Testis (tissue), 3 donors: ENCODE results near the gene ICOS. TPM values are rescaled to one million over a fixed set of nuclear protein-coding genes. Genes with fewer than 3 reads are reported as not detected.

ENCODE experiments used
- DNase-seq: peaks from one replicate; pipeline ENCODE4 v3.0.0-alpha.2; 2019
- H3K27ac ChIP-seq, 2 donors: fragments of 200-600 bp; sonication (generic); one replicate each; pipeline ENCODE4 v1.5.1; 2019
- H3K27me3 ChIP-seq: fragments of 200-600 bp; sonication (generic); one replicate; pipeline ENCODE4 v1.5.1; 2019
- H3K36me3 ChIP-seq: fragments of 200-600 bp; sonication (generic); one replicate; pipeline ENCODE4 v1.5.1; 2017; ENCODE audit warnings: low read depth; ENCODE audit errors: missing control alignments
- H3K4me1 ChIP-seq: fragments of 200-600 bp; sonication (generic); one replicate; pipeline ENCODE4 v1.5.1; 2019
- H3K4me3 ChIP-seq, 2 donors: fragments of 200-600 bp; sonication (generic); one replicate each; pipeline ENCODE4 v1.5.1; 2017 to 2019
- H3K9me3 ChIP-seq: fragments of 200-600 bp; sonication (generic); one replicate; pipeline ENCODE4 v1.5.1; 2017
- CTCF ChIP-seq, 3 experiments: fragments of 450-650 bp in 2 of 3; fragments of 200-600 bp in 1 of 3; sonication (generic) in 1 of 3; IDR thresholded peaks; one replicate each; pipeline ENCODE4 v1.5.1; 2016 to 2019; ENCODE audit warnings: antibody characterized with exemption in 3 of 3, mild to moderate bottlenecking in 2 of 3, moderate library complexity in 1 of 3
- POLR2A ChIP-seq: fragments of 450-650 bp; IDR thresholded peaks from one replicate; pipeline ENCODE4 v1.6.1; 2017; ENCODE audit warnings: antibody characterized with exemption, mild to moderate bottlenecking, moderate library complexity
- WGBS, 2 donors: methylation state at CpG; one replicate each; pipeline ENCODE4 v1.1.5; 2018; 5-methylcytosine and 5-hydroxymethylcytosine counted together
- intact Hi-C: fragments of 100-400 bp; cut with DNase I; formaldehyde crosslinking; loops from one replicate; pipeline ENCODE4 v1.15.1; 2023; ENCODE audit warnings: low total_unique reads
- polyA plus RNA-seq: library from polyadenylated mRNA; stranded (reverse); fragments of 350-450 nt; fragmentation: Illumina TruSeq; extraction: RNeasy Lipid Tissue Mini Kit (QIAGEN cat#74804); gene quantifications from one replicate; pipeline ENCODE4 v1.2.3, GENCODE V29; 2014; ENCODE audit warnings: low read depth, low replicate concordance; ENCODE audit not compliant: insufficient read depth
- total RNA-seq, 2 donors: library from RNA; depleted of rRNA; stranded (reverse); fragments of >200 nt; gene quantifications; one replicate each; pipeline ENCODE4 v1.2.3, GENCODE V29; 2016

ICOS gene
- total and polyA plus RNA-seq, 3 donors from 2014 or later = 0.16 to 0.91 (median 0.62) TPM

DNA sequence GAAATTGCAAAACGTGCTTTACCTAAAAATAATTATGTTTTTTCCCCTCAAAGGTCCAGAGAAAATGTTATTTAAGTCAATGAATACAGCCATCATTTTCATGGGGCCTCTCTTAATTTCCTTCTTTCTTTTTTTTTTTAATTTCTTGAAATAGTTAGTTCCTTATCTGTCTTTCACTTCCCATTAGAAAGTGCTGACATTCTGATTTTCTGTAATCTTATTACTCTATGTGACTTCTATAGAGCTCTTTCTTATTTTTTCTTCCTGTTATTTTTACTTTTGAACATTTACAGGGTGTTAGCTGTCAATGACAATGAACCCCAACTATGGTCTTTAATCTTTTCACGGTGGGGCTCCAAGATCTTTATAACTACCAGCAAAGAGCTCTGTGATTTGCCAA, 39.0 kb upstream of the ICOS start:
- H3K9me3 ChIP-seq = no peaks in the 10 kb centered on the region
- intact Hi-C loops = no loop called here
- H3K36me3 ChIP-seq = no peaks in the 10 kb centered on the region
- no peak overlapping the region for H3K4me3 ChIP-seq
- no peak overlapping the region for H3K27ac ChIP-seq
- no peak for DNase-seq
- TF ChIP-seq POLR2A (no peak), CTCF (IDR thresholded peaks at IDR 0.05) (no peak)
- H3K4me1 ChIP-seq = no peaks in the 10 kb centered on the region
- H3K27me3 ChIP-seq = no peaks in the 10 kb centered on the region
- WGBS, 2 donors = 46 to 51% methylated on average over 2 of the region's 2 CpGs

DNA sequence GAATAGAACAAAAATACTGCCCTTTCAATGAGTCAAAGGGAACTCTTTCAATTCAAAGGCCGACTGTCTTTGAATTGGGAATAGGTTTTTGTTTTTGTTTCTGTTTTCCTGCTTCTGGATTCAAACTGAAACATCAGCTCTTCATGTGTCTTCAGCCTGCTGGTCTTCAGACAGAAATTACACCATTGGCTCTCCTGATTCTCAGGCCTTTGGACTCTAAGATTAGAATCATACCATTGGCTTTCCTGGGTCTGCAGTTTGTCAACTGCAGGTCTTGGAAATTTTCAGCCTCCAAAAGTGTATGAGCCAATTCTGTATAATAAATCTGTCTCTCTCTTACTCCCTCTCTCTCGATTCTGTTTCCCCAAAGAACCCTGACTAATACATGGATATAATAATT, 37.9 kb upstream of the ICOS start:
- Histone ChIP-seq H3K27ac (no peak overlapping the region), H3K36me3 (no peaks in the 10 kb centered on the region), H3K4me3 (no peak overlapping the region), H3K4me1 (no peaks in the 10 kb centered on the region), H3K27me3 (no peaks in the 10 kb centered on the region), H3K9me3 (no peaks in the 10 kb centered on the region)
- intact Hi-C loops = no loop called here
- TF ChIP-seq POLR2A (no peak), CTCF (IDR thresholded peaks at IDR 0.05) (no peak)
- WGBS, 2 donors = 66 to 77% methylated on average over 2 of the region's 2 CpGs
- no peak for DNase-seq

DNA sequence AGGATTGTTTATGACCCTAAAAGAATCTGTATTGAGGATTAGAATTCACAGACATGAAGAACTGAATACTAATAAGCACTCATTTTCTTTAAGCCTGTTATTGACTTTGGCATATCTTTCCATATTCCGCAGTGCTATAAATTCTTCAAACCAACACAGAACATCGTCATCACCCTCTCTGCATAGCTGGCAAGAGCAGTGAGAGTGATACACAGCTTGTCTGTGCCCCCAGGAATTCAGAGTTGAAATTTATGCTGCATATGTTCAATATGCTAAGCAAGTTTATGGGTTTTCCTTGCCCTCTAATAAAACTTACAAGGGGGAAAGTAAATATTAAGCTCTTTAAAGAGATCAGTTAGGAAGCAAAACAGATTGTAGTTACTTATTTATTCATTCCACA, 36.3 kb upstream of the ICOS start:
- no peaks in the 10 kb centered on the region for H3K27me3 ChIP-seq
- no peak overlapping the region for H3K27ac ChIP-seq
- H3K4me1 ChIP-seq = no peaks in the 10 kb centered on the region
- no peaks in the 10 kb centered on the region for H3K9me3 ChIP-seq
- intact Hi-C loops = no loop called here
- TF ChIP-seq CTCF (IDR thresholded peaks at IDR 0.05) (no peak), POLR2A (no peak)
- no peak for DNase-seq
- no peak overlapping the region for H3K4me3 ChIP-seq
- 76 to 88% methylated on average over 2 of the region's 2 CpGs for WGBS, 2 donors
- H3K36me3 ChIP-seq = no peaks in the 10 kb centered on the region

DNA sequence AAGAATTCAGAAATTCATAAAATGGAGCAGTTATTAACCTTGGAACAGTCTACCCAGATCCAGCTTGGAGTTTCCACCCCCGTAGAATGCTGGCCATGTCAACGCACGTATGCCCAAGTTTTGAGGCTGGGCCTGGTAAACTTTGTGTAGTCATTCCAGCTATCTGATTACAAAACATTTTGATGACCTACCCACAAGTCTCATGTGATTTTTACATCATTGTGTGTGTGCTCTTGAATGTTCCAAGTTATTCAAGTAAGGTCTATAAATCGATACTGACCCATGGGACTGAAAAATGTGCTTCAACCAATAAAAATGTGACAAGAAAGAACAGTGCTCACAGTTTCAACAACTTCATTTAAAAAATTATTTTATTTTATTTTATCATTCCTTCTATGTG, 32.5 kb upstream of the ICOS start:
- Histone ChIP-seq H3K4me3 (no peak overlapping the region), H3K9me3 (no peaks in the 10 kb centered on the region), H3K27me3 (no peaks in the 10 kb centered on the region), H3K36me3 (no peaks in the 10 kb centered on the region), H3K4me1 (no peaks in the 10 kb centered on the region), H3K27ac (no peak overlapping the region)
- intact Hi-C loops = no loop called here
- no peak for TF ChIP-seq POLR2A
- no peak for TF ChIP-seq CTCF (IDR thresholded peaks at IDR 0.05)
- WGBS, 2 donors = 92 to 94% methylated on average over 4 of the region's 4 CpGs
- no peak for DNase-seq

DNA sequence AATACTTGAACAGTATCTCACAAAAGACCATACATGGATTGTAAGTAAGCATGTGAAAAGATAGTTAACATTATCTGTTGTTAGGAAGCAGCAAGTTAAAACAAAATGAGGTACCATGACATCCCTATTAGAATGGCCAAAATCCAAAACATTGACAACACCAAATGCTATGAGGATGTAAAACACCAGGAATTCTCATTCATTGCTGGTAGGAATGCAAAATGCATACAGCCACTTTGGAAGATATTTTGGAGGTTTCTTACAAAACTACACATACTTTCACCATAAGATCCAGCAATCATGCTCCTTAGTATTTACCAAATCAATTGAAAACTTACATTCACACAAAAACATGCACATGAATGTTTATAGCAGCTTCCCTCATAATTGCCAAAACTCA, 30.9 kb upstream of the ICOS start:
- intact Hi-C loops = no loop called here

More for the DNA sequence above, 30.9 kb upstream of the ICOS start:
- TF ChIP-seq POLR2A = no peak
- Histone ChIP-seq H3K4me3 (no peak overlapping the region), H3K27me3 (no peaks in the 10 kb centered on the region), H3K27ac (no peak overlapping the region), H3K9me3 (no peaks in the 10 kb centered on the region), H3K4me1 (no peaks in the 10 kb centered on the region), H3K36me3 (no peaks in the 10 kb centered on the region)
- no peak for DNase-seq
